Thoracic aorta (tissue), 2 donors: Measurements from ENCODE around the gene SLPI. TPM values are rescaled to one million over a fixed set of nuclear protein-coding genes. Genes with fewer than 3 reads are reported as not detected.

Experiments used
- ATAC-seq: fragments of 150-250 bp; one replicate; pipeline ENCODE4 v1.8.0; 2017; ENCODE audit warnings: low read depth; ENCODE audit not compliant: insufficient number of reproducible peaks, low FRiP score
- DNase-seq: peaks from one replicate; pipeline ENCODE4 v3.0.0-alpha.2; 2020; ENCODE audit warnings: low spot score
- H3K27ac ChIP-seq, 2 donors: fragments of 200-600 bp; sonication (generic); 1 replicate in 1 of 2; 2 replicates in 1 of 2; pipeline ENCODE4 v1.5.1; 2016; ENCODE audit warnings: mild to moderate bottlenecking in 2 of 2, moderate library complexity in 2 of 2
- H3K27me3 ChIP-seq: fragments of 200-600 bp; sonication (generic); replicated peaks from 2 replicates; pipeline ENCODE4 v1.6.0; 2016; ENCODE audit warnings: mild to moderate bottlenecking; ENCODE audit not compliant: insufficient read depth
- H3K36me3 ChIP-seq: fragments of 200-600 bp; sonication (generic); one replicate; pipeline ENCODE4 v1.5.1; 2016
- H3K4me1 ChIP-seq, 2 donors: fragments of 200-600 bp; sonication (generic); 1 replicate in 1 of 2; 2 replicates in 1 of 2; pipeline versions ENCODE4 v1.5.1 to v1.6.0; 2016; ENCODE audit warnings: low read depth in 2 of 2, mild to moderate bottlenecking in 1 of 2; ENCODE audit not compliant: control insufficient read depth in 1 of 2
- H3K4me3 ChIP-seq: fragments of 200-600 bp; sonication (generic); 2 replicates; pipeline ENCODE4 v1.5.1; 2016; ENCODE audit warnings: mild to moderate bottlenecking
- H3K9me3 ChIP-seq: fragments of 200-600 bp; sonication (generic); 2 replicates; pipeline ENCODE4 v1.5.1; 2016
- total RNA-seq, 2 donors: library from RNA; depleted of rRNA; stranded (reverse); fragments of >200 nt; gene quantifications; one replicate each; pipeline versions ENCODE4 v1.1.0 to v1.2.3, GENCODE V29; 2016
- TF ChIP-seq, protein P1 (sequence below): fragments of 200-600 bp; sonication (generic); IDR thresholded peaks from one replicate; pipeline ENCODE4 v1.5.1; 2019; ENCODE audit warnings: antibody characterized with exemption

Gene SLPI
- total RNA-seq, 2 donors from 2014 or later = 44.3 to 56.0 TPM

DNA sequence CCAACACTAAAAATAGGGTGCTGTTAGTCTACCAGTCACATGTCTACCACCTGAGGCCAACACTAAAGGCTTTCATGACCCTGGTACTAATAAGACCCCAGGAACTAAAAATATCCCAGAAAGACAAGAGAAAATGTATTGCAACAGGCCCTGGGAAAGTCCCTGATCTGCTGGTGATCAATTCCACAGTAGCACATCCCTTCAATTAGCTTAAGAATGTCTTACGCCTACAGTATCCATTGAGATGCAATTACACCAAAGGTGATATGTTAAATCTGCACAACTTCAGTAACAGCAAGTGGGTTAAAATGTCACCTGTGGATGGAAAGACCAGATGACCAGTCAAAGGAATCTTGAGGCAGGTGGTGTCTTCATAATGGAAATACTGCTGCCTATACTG, 44.4 kb downstream of the SLPI start:
- TF ChIP-seq, protein P1, sequence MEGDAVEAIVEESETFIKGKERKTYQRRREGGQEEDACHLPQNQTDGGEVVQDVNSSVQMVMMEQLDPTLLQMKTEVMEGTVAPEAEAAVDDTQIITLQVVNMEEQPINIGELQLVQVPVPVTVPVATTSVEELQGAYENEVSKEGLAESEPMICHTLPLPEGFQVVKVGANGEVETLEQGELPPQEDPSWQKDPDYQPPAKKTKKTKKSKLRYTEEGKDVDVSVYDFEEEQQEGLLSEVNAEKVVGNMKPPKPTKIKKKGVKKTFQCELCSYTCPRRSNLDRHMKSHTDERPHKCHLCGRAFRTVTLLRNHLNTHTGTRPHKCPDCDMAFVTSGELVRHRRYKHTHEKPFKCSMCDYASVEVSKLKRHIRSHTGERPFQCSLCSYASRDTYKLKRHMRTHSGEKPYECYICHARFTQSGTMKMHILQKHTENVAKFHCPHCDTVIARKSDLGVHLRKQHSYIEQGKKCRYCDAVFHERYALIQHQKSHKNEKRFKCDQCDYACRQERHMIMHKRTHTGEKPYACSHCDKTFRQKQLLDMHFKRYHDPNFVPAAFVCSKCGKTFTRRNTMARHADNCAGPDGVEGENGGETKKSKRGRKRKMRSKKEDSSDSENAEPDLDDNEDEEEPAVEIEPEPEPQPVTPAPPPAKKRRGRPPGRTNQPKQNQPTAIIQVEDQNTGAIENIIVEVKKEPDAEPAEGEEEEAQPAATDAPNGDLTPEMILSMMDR = no peak
- DNase-seq (no peak), ATAC-seq (no peak)
- no peak overlapping the region for H3K27ac ChIP-seq
- H3K9me3 ChIP-seq = no peaks in the 10 kb centered on the region
- H3K4me3 ChIP-seq = no peak overlapping the region
- H3K4me1 ChIP-seq = no peaks in the 10 kb centered on the region
- peaks cover 4% of the 10 kb centered on the region for H3K27me3 ChIP-seq
- no peaks in the 10 kb centered on the region for H3K36me3 ChIP-seq

DNA sequence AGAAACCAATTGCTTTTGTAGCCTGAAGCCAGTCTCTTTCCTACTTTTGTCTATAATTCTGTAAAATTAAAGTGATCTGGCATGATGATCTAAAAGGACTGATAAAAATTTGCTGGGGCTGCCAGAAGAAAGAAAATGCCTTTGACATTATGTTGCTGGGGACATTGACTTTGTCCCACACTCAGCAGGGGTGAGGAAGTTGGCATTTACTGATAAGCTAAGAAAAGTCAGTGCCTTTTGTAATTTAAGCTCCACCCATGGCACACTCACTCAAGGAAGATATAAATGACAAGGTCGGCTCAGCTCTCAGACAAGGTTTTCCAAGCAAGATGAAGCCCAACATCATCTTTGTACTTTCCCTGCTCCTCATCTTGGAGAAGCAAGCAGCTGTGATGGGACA, 47.6 kb downstream of the SLPI start, which contains the start of gene SEMG1:
SEMG1 (plus strand) TSS at position 309 of the 400 bp plus-strand sequence; CDS start at position 330, 21 bp downstream.
- no peak for ATAC-seq
- TF ChIP-seq, protein P1 = no peak

More for the DNA sequence above, 47.6 kb downstream of the SLPI start, which contains the start of gene SEMG1:
- no peak for DNase-seq
- Histone ChIP-seq H3K27me3 (peaks cover 4% of the 10 kb centered on the region), H3K4me3 (no peak within 1 kb of the TSS), H3K36me3 (no peaks in the 10 kb centered on the region), H3K27ac (no peak within 1 kb of the TSS), H3K9me3 (no peaks in the 10 kb centered on the region), H3K4me1 (no peaks in the 10 kb centered on the region)

Other genes with a start within 250 kb of the SLPI start
- gene KCNS1, start 153.4 kb downstream of the SLPI start, total RNA-seq = not detected
- gene WFDC5, start 139.4 kb downstream of the SLPI start, total RNA-seq = not detected
- gene WFDC12, start 130.1 kb downstream of the SLPI start, total RNA-seq = not detected
- gene PI3, start 79.7 kb downstream of the SLPI start, total RNA-seq = not detected
- gene SEMG1, start 47.5 kb downstream of the SLPI start, total RNA-seq = not detected
- not detected for gene SEMG2, start 33.2 kb downstream of the SLPI start, total RNA-seq
- not detected for gene RBPJL, start 52.3 kb upstream of the SLPI start, total RNA-seq
- gene MATN4, start 53.7 kb upstream of the SLPI start, total RNA-seq = under 1 TPM in 1 of 2 donors, not detected in 1; 0.27 TPM
- gene SDC4, start 93.9 kb upstream of the SLPI start, total RNA-seq = 100 to 1,000 TPM in 1 of 2 donors, 10 to 100 TPM in 1; 93.5 to 108 TPM
- gene SYS1, start 108.6 kb upstream of the SLPI start, total RNA-seq = 10 to 100 TPM; 24.6 to 40.8 TPM
- gene TP53TG5, start 123.8 kb upstream of the SLPI start, total RNA-seq = not detected
- gene DBNDD2, start 153.7 kb upstream of the SLPI start, total RNA-seq = 100 to 1,000 TPM in 1 of 2 donors, 10 to 100 TPM in 1; 97.6 to 120 TPM
- gene PIGT, start 161.6 kb upstream of the SLPI start, total RNA-seq = 100 to 1,000 TPM; 117 to 169 TPM
- gene WFDC2, start 215.2 kb upstream of the SLPI start, total RNA-seq = not detected